ENCODE data around the gene DGCR8. TPM values are rescaled to one million over a fixed set of nuclear protein-coding genes. Genes with fewer than 3 reads are reported as not detected.

DGCR8 gene
- total RNA-seq, 1 donor from 2014 or later, result 29.1 TPM

DNA sequence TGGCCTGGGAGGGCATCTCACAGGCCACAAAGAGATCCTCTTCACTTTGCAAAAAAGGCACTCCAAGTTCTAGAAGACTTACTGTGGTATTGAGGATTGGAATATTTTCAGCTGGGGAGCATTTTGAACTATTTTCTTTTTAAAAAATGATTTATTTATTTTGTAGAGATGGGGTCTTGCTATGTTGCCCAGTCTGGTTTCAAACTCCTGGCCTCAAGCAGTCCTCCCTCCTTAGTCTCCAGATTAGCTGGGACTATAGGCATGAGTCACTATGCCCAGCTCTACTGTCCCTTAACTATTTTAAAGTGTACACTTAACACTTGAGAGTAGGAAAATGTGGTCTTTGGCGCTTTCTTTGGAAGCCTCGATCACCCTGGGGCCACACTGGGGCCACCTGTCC is 24.9 kb upstream of the DGCR8 start:
- H3K36me3 ChIP-seq, result no peaks in the 10 kb centered on the region
- H3K4me3 Mint-ChIP-seq, result no peak overlapping the region
- no peak for TF ChIP-seq EZH2phosphoT487 (IDR thresholded peaks at IDR 0.05)
- TF ChIP-seq, protein P1, sequence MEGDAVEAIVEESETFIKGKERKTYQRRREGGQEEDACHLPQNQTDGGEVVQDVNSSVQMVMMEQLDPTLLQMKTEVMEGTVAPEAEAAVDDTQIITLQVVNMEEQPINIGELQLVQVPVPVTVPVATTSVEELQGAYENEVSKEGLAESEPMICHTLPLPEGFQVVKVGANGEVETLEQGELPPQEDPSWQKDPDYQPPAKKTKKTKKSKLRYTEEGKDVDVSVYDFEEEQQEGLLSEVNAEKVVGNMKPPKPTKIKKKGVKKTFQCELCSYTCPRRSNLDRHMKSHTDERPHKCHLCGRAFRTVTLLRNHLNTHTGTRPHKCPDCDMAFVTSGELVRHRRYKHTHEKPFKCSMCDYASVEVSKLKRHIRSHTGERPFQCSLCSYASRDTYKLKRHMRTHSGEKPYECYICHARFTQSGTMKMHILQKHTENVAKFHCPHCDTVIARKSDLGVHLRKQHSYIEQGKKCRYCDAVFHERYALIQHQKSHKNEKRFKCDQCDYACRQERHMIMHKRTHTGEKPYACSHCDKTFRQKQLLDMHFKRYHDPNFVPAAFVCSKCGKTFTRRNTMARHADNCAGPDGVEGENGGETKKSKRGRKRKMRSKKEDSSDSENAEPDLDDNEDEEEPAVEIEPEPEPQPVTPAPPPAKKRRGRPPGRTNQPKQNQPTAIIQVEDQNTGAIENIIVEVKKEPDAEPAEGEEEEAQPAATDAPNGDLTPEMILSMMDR (IDR thresholded peaks at IDR 0.05), result no peak
- TF ChIP-seq EZH2 (IDR thresholded peaks at IDR 0.05), result no peak

DNA sequence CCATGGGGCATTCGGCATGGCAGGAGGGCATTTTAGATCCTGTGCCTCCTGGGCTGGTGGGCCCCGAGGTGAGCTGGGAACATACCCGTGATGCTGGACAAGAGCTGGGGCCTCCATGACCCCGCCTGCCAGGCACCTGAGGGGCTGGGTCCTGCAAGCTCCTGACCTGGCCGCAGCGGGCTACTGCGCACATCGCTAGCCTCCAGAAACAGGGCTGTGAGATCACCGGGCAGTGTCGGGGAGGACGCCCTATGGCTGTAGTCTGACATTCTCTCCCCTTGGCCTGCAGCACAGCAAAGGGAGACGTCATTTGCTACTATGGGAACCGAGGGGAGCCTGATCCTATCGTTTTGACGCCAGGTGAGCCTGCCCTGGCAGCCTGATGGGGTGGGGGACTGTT is 24.4 kb upstream of the DGCR8 start:
- Mint-ChIP-seq H3K36me3 (no peaks in the 10 kb centered on the region), H3K4me1 (peaks cover 4% of the 10 kb centered on the region), H3K27ac (no peak overlapping the region), H3K4me3 (no peak overlapping the region), H3K27me3 (ENCODE audit: insufficient read depth, low read depth) (no peaks in the 10 kb centered on the region), H3K9me3 (no peaks in the 10 kb centered on the region)
- Histone ChIP-seq H4K20me1 (ENCODE audit: low read depth) (no peaks in the 10 kb centered on the region), H3K4me3 (no peak overlapping the region), H2AFZ (replicated peaks) (no peak overlapping the region), H3K4me1 (no peaks in the 10 kb centered on the region), H3K79me2 (ENCODE audit: low read depth) (no peaks in the 10 kb centered on the region), H3K9ac (no peak overlapping the region), H3F3A (ENCODE audit: low read depth) (no peaks in the 10 kb centered on the region), H3K36me3 (no peaks in the 10 kb centered on the region), H3K27ac (no peak overlapping the region), H3K4me2 (no peak overlapping the region), H3K9me3 (ENCODE audit: low read depth) (no peaks in the 10 kb centered on the region), H3K27me3 (no peaks in the 10 kb centered on the region)
- TF ChIP-seq, protein P1 (IDR thresholded peaks at IDR 0.05), result no peak
- no peak for TF ChIP-seq EZH2phosphoT487 (IDR thresholded peaks at IDR 0.05)
- no peak for TF ChIP-seq EZH2 (IDR thresholded peaks at IDR 0.05)
- DNase-seq (ENCODE audit: low spot score), result no peak

More for the DNA sequence above, 24.9 kb upstream of the DGCR8 start:
- Mint-ChIP-seq H3K4me1 (peaks cover 4% of the 10 kb centered on the region), H3K27me3 (ENCODE audit: insufficient read depth, low read depth) (no peaks in the 10 kb centered on the region), H3K36me3 (no peaks in the 10 kb centered on the region), H3K9me3 (no peaks in the 10 kb centered on the region), H3K27ac (no peak overlapping the region)
- H3K4me2 ChIP-seq, result no peak overlapping the region
- H3K4me1 ChIP-seq, result no peaks in the 10 kb centered on the region
- no peak overlapping the region for H2AFZ ChIP-seq (replicated peaks)
- no peaks in the 10 kb centered on the region for H3K9me3 ChIP-seq (ENCODE audit: low read depth)
- H3K9ac ChIP-seq, result no peak overlapping the region
- H3K79me2 ChIP-seq (ENCODE audit: low read depth), result no peaks in the 10 kb centered on the region
- H3K27me3 ChIP-seq, result no peaks in the 10 kb centered on the region
- no peak overlapping the region for H3K27ac ChIP-seq
- no peak for DNase-seq (ENCODE audit: low spot score)
- H4K20me1 ChIP-seq (ENCODE audit: low read depth), result no peaks in the 10 kb centered on the region
- no peaks in the 10 kb centered on the region for H3F3A ChIP-seq (ENCODE audit: low read depth)
- no peak overlapping the region for H3K4me3 ChIP-seq

DNA sequence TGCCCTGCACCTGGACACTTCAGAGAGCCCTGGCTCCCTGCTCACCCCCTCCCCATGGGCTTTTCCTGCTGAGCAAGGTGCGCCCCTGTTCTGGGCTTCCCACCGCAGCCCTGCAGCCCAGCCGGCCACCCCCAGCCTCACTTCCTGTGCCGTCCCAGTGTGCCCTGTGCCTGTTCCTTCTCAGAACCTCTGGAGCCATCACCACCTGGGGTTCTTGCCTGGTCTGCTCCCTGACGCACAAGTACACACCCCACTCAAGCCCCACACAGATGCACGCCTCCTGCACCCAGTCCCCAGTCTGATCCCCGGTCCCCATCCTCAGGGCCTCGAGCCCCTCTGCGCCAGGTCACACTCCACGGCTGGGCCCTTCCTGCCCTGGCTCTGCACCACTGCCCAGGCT is 23.9 kb upstream of the DGCR8 start:
- no peaks in the 10 kb centered on the region for H3K79me2 ChIP-seq (ENCODE audit: low read depth)
- no peak overlapping the region for H2AFZ ChIP-seq (replicated peaks)
- peaks cover 4% of the 10 kb centered on the region for H3K4me1 Mint-ChIP-seq
- no peaks in the 10 kb centered on the region for H4K20me1 ChIP-seq (ENCODE audit: low read depth)
- no peaks in the 10 kb centered on the region for H3K9me3 Mint-ChIP-seq
- no peak overlapping the region for H3K4me3 ChIP-seq
- no peaks in the 10 kb centered on the region for H3K36me3 ChIP-seq
- no peak overlapping the region for H3K27ac ChIP-seq
- no peak overlapping the region for H3K9ac ChIP-seq
- H3K27ac Mint-ChIP-seq, result no peak overlapping the region
- no peaks in the 10 kb centered on the region for H3K27me3 ChIP-seq
- H3K4me2 ChIP-seq, result no peak overlapping the region
- H3K9me3 ChIP-seq (ENCODE audit: low read depth), result no peaks in the 10 kb centered on the region
- no peaks in the 10 kb centered on the region for H3K36me3 Mint-ChIP-seq
- no peaks in the 10 kb centered on the region for H3K4me1 ChIP-seq
- no peak overlapping the region for H3K4me3 Mint-ChIP-seq
- H3F3A ChIP-seq (ENCODE audit: low read depth), result no peaks in the 10 kb centered on the region
- no peak for TF ChIP-seq EZH2phosphoT487 (IDR thresholded peaks at IDR 0.05)
- TF ChIP-seq, protein P1 (IDR thresholded peaks at IDR 0.05), result no peak
- DNase-seq (ENCODE audit: low spot score), result no peak
- no peaks in the 10 kb centered on the region for H3K27me3 Mint-ChIP-seq (ENCODE audit: insufficient read depth, low read depth)

All from neural progenitor cell (in vitro differentiated cells).